DND-41 (cell line): ENCODE results near the gene PRKAR1B.

ENCODE experiments used
- ATAC-seq: fragments of 200-7000 bp; cut with Tn5 transposase; 3 replicates; pipeline ENCODE4 v1.9.1; 2021; ENCODE audit warnings: low read depth; ENCODE audit not compliant: insufficient read depth
- DNase-seq: peaks from one replicate; pipeline ENCODE4 v3.0.0-alpha.2; 2020
- H2AFZ ChIP-seq: 2 replicates; pipeline ENCODE4 v1.6.0; 2012; ENCODE audit warnings: low read depth, low read length
- H3K27ac ChIP-seq: 2 replicates; pipeline ENCODE4 v1.5.1; 2012; ENCODE audit warnings: low read length, inconsistent platforms
- H3K27me3 ChIP-seq: fragments of 200-600 bp; sonication (generic); 2 replicates; pipeline ENCODE4 v1.6.0; 2012; ENCODE audit warnings: low read length, mild to moderate bottlenecking, inconsistent platforms; ENCODE audit not compliant: insufficient read depth, poor library complexity
- H3K36me3 ChIP-seq: 2 replicates; pipeline ENCODE4 v1.5.1; 2012; ENCODE audit warnings: low read length, inconsistent platforms; ENCODE audit not compliant: insufficient read depth
- H3K4me1 ChIP-seq: 2 replicates; pipeline ENCODE4 v1.5.1; 2012; ENCODE audit warnings: mild to moderate bottlenecking, low read length; ENCODE audit not compliant: insufficient read depth
- H3K4me2 ChIP-seq: 2 replicates; pipeline ENCODE4 v1.6.0; 2012; ENCODE audit warnings: mild to moderate bottlenecking, moderate library complexity, low read length, inconsistent platforms; ENCODE audit not compliant: insufficient read depth
- H3K4me3 ChIP-seq, 2 experiments: fragments of 200-600 bp in 1 of 2; shearing (Covaris generic) in 1 of 2; 2 replicates each; pipeline ENCODE4 v1.5.1; 2012 to 2016; ENCODE audit warnings: inconsistent platforms in 2 of 2, low read length in 2 of 2, mild to moderate bottlenecking in 2 of 2, low read depth in 1 of 2, moderate library complexity in 1 of 2
- H3K79me2 ChIP-seq: 2 replicates; pipeline ENCODE4 v1.6.0; 2012; ENCODE audit warnings: low read length, inconsistent platforms; ENCODE audit not compliant: insufficient read depth
- H3K9ac ChIP-seq: 2 replicates; pipeline ENCODE4 v1.6.0; 2012; ENCODE audit warnings: low read depth, mild to moderate bottlenecking, inconsistent platforms, low read length, moderate library complexity
- H3K9me3 ChIP-seq: 2 replicates; pipeline ENCODE4 v1.5.1; 2012; ENCODE audit warnings: low read length, moderate library complexity, mild to moderate bottlenecking, inconsistent platforms; ENCODE audit not compliant: insufficient read depth, severe bottlenecking
- H4K20me1 ChIP-seq: 2 replicates; pipeline ENCODE4 v1.6.0; 2012; ENCODE audit warnings: low read length; ENCODE audit not compliant: insufficient read depth
- EZH2 ChIP-seq: IDR thresholded peaks from 3 replicates; pipeline ENCODE4 v1.6.1; 2012; ENCODE audit warnings: borderline replicate concordance, low read depth, mild to moderate bottlenecking, moderate library complexity, low read length, inconsistent platforms; ENCODE audit not compliant: severe bottlenecking
- TF ChIP-seq, protein P1 (sequence below): IDR thresholded peaks from 2 replicates; pipeline ENCODE4 v1.5.1; 2012; ENCODE audit warnings: borderline replicate concordance, low read length, moderate library complexity, mild to moderate bottlenecking; ENCODE audit not compliant: poor library complexity, severe bottlenecking; ENCODE audit errors: extremely low read depth

The PRKAR1B gene

DNA sequence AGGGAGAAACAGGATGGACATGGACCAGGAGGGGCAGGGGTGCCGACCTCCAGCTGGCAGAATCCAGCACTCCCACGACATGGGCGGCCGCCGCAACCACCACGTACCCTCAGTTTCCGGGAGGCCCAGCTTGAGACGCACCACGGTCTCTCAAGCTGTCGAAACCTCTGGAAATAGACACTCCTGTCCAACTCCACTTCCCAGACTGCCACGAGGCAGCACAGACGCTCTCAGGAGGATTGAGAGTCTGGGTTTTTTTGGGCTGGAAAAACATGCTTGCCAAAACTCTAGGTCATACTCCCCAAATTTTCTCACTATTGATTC lies 169.6 kb downstream of the PRKAR1B start:
- H3K9me3 ChIP-seq: no peaks in the 10 kb centered on the region
- no peak overlapping the region for H3K4me3 ChIP-seq
- H3K4me1 ChIP-seq: no peaks in the 10 kb centered on the region; the same call in 1 of the 2 replicates
- ATAC-seq (no peak), DNase-seq (no peak)
- H3K27me3 ChIP-seq: no peaks in the 10 kb centered on the region
- no peak overlapping the region for H3K9ac ChIP-seq
- no peak for TF ChIP-seq EZH2
- TF ChIP-seq, protein P1, sequence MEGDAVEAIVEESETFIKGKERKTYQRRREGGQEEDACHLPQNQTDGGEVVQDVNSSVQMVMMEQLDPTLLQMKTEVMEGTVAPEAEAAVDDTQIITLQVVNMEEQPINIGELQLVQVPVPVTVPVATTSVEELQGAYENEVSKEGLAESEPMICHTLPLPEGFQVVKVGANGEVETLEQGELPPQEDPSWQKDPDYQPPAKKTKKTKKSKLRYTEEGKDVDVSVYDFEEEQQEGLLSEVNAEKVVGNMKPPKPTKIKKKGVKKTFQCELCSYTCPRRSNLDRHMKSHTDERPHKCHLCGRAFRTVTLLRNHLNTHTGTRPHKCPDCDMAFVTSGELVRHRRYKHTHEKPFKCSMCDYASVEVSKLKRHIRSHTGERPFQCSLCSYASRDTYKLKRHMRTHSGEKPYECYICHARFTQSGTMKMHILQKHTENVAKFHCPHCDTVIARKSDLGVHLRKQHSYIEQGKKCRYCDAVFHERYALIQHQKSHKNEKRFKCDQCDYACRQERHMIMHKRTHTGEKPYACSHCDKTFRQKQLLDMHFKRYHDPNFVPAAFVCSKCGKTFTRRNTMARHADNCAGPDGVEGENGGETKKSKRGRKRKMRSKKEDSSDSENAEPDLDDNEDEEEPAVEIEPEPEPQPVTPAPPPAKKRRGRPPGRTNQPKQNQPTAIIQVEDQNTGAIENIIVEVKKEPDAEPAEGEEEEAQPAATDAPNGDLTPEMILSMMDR: no peak
- H3K27ac ChIP-seq: no peak overlapping the region
- H2AFZ ChIP-seq: no peak overlapping the region
- peaks cover 18% of the 10 kb centered on the region for H4K20me1 ChIP-seq
- H3K4me2 ChIP-seq: no peak overlapping the region
- H3K36me3 ChIP-seq: peaks cover 34% of the 10 kb centered on the region
- no peaks in the 10 kb centered on the region for H3K79me2 ChIP-seq

DNA sequence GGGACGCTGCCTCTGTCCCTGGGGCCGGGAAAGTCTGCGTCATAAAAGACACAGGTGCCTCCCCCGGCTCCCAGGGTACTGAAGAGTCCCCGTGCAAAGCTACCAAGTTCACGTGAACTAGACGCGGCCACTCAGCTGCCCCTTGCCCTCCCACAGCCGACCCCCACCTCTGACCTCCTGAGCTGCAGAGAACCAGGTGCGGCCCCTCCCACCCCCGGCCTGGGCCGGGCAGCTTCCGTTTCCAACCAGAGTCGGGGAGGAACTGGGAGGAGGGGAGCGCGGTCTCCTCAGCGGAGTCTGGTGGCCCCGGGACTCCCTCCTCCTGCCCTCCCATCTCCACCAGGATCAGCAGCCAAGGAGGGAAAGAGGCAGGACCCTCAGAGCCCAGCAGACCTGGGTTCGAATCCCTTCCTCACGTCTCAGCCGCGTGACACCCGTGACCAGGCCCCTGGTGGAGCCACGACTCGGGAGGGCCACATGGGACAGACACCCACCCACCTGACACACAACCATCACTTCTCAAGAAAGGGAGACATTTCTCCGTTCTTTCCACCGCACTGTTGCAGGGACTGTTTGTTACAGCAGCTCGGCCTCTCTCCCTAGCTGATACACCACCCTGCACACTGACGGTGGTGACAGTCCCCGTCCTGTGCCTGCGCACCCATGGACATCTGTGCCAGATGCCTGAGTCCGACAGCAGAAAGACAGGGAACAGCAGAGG lies 170.1 kb downstream of the PRKAR1B start:
- Histone ChIP-seq H3K4me3 (no peak overlapping the region), H3K9ac (no peak overlapping the region), H3K27me3 (no peaks in the 10 kb centered on the region), H3K79me2 (no peaks in the 10 kb centered on the region), H2AFZ (no peak overlapping the region), H3K9me3 (no peaks in the 10 kb centered on the region), H3K4me1 (no peaks in the 10 kb centered on the region), H3K4me2 (no peak overlapping the region), H3K36me3 (peaks cover 32% of the 10 kb centered on the region), H4K20me1 (peaks cover 16% of the 10 kb centered on the region), H3K27ac (no peak overlapping the region; the same call in 1 of the 2 replicates)
- ATAC-seq (no peak), DNase-seq (no peak)
- TF ChIP-seq, protein P1: no peak
- no peak for TF ChIP-seq EZH2

DNA sequence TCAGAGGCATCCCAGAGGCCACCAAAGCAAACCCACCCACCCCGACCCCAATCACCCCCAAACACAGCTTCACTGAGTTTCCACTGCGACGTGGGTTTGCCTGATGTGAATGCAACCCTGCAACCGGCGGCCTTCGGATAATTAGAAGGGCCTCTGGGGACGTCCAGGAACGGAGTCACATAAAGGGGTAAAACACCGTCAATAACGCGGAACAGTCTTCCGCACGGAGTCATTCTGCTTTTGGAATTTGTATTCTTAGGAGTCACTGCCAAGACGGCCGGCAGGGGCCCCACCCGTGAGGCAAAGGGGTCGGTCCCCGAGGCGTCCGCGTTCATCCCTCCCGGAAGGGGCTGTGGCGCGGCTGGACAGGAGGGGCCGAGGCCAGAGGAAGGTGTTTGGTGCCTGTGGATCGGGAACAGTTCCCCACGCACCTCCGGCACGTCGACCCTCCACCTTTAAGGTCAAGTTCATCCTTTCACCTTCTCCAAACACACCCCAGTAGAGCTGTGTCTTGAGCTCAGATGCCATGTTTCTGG lies 170.7 kb downstream of the PRKAR1B start:
- no peak overlapping the region for H2AFZ ChIP-seq
- H3K4me2 ChIP-seq: no peak overlapping the region
- ATAC-seq: no peak

More for the DNA sequence above, 170.7 kb downstream of the PRKAR1B start:
- TF ChIP-seq, protein P1: no peak
- TF ChIP-seq EZH2: no peak
- Histone ChIP-seq H4K20me1 (peaks cover 12% of the 10 kb centered on the region), H3K79me2 (no peaks in the 10 kb centered on the region), H3K9me3 (no peaks in the 10 kb centered on the region), H3K27me3 (no peaks in the 10 kb centered on the region), H3K36me3 (peaks cover 30% of the 10 kb centered on the region), H3K27ac (no peak overlapping the region), H3K4me1 (no peaks in the 10 kb centered on the region), H3K9ac (no peak overlapping the region), H3K4me3 (no peak overlapping the region)
- no peak for DNase-seq
